SK-N-SH treated with all-trans-retinoic acid at 6 μM for 48 hours (cell line): ENCODE results near the gene TREH.

Experiments
- ATAC-seq: fragments of 200-7000 bp; cut with Tn5 transposase; 3 replicates; pipeline ENCODE4 v1.9.1; 2020; ENCODE audit warnings: mild to moderate bottlenecking, moderate library complexity
- ARNTL ChIP-seq: fragments of 450-650 bp; formaldehyde crosslinking; IDR thresholded peaks from 2 replicates; pipeline ENCODE4 v1.5.0; 2020; ENCODE audit warnings: low read depth, mild to moderate bottlenecking, moderate library complexity, borderline replicate concordance
- BACH2 ChIP-seq: fragments of 250-450 bp; sonication (Bioruptor Pico); IDR thresholded peaks from 2 replicates; pipeline ENCODE4 v1.9.0; 2021; ENCODE audit warnings: mild to moderate bottlenecking, borderline replicate concordance
- CREB5 ChIP-seq: fragments of 250-450 bp; sonication (Bioruptor Pico); IDR thresholded peaks from 2 replicates; pipeline ENCODE4 v1.5.1; 2020; ENCODE audit warnings: low read depth, mild to moderate bottlenecking, moderate library complexity
- CSDC2 ChIP-seq: fragments of 250-450 bp; sonication (Bioruptor Pico); IDR thresholded peaks from 2 replicates; pipeline ENCODE4 v1.5.0; 2020; ENCODE audit warnings: mild to moderate bottlenecking, moderate library complexity
- CSRNP3 ChIP-seq: fragments of 250-450 bp; sonication (Bioruptor Pico); IDR thresholded peaks from 2 replicates; pipeline ENCODE4 v1.5.1; 2021; ENCODE audit warnings: mild to moderate bottlenecking, moderate library complexity
- ESRRG ChIP-seq: fragments of 250-450 bp; sonication (Bioruptor Pico); IDR thresholded peaks from 2 replicates; pipeline ENCODE4 v1.6.1; 2021; ENCODE audit warnings: mild to moderate bottlenecking
- GLIS3 ChIP-seq: fragments of 250-450 bp; sonication (Bioruptor Pico); IDR thresholded peaks from 2 replicates; pipeline ENCODE4 v1.5.0; 2020; ENCODE audit warnings: mild to moderate bottlenecking, moderate library complexity
- ISL1 ChIP-seq: fragments of 250-450 bp; sonication (Bioruptor Pico); IDR thresholded peaks from 2 replicates; pipeline ENCODE4 v2.1.2; 2022; ENCODE audit warnings: mild to moderate bottlenecking, moderate library complexity
- OSR1 ChIP-seq: fragments of 250-450 bp; sonication (Bioruptor Pico); IDR thresholded peaks from 2 replicates; pipeline ENCODE4 v1.8.0; 2022; ENCODE audit warnings: moderate library complexity, mild to moderate bottlenecking, inconsistent platforms
- PATZ1 ChIP-seq: fragments of 250-450 bp; sonication (Bioruptor Pico); IDR thresholded peaks from 2 replicates; pipeline ENCODE4 v1.8.0; 2020; ENCODE audit warnings: mild to moderate bottlenecking, moderate library complexity, borderline replicate concordance
- POU6F1 ChIP-seq: fragments of 250-450 bp; sonication (Bioruptor Pico); IDR thresholded peaks from 2 replicates; pipeline ENCODE4 v1.8.0; 2021; ENCODE audit warnings: low read depth, mild to moderate bottlenecking, moderate library complexity, borderline replicate concordance
- PPARA ChIP-seq: fragments of 250-450 bp; sonication (Bioruptor Pico); IDR thresholded peaks from 2 replicates; pipeline ENCODE4 v1.5.0; 2020; ENCODE audit warnings: mild to moderate bottlenecking, borderline replicate concordance
- RARB ChIP-seq: fragments of 250-450 bp; sonication (Bioruptor Pico); IDR thresholded peaks from 2 replicates; pipeline ENCODE4 v1.8.0; 2021; ENCODE audit warnings: mild to moderate bottlenecking, moderate library complexity
- TCF4 ChIP-seq: fragments of 250-450 bp; sonication (Bioruptor Pico); IDR thresholded peaks from 2 replicates; pipeline ENCODE4 v1.8.0; 2021; ENCODE audit warnings: mild to moderate bottlenecking, moderate library complexity, borderline replicate concordance
- TOX ChIP-seq: fragments of 250-450 bp; sonication (Bioruptor Pico); IDR thresholded peaks from 2 replicates; pipeline ENCODE4 v1.8.0; 2021; ENCODE audit warnings: mild to moderate bottlenecking, moderate library complexity, borderline replicate concordance
- TSHZ2 ChIP-seq: fragments of 250-450 bp; sonication (Bioruptor Pico); IDR thresholded peaks from 2 replicates; pipeline ENCODE4 v1.5.0; 2020; ENCODE audit warnings: mild to moderate bottlenecking, moderate library complexity
- ZC3H10 ChIP-seq: fragments of 250-450 bp; sonication (Bioruptor Pico); IDR thresholded peaks from 2 replicates; pipeline ENCODE4 v1.5.1; 2021; ENCODE audit warnings: mild to moderate bottlenecking, moderate library complexity
- ZFP3 ChIP-seq: fragments of 250-450 bp; sonication (Bioruptor Pico); IDR thresholded peaks from 2 replicates; pipeline ENCODE4 v1.5.0; 2020; ENCODE audit warnings: mild to moderate bottlenecking, moderate library complexity
- ZFP30 ChIP-seq: fragments of 450-650 bp; formaldehyde crosslinking; IDR thresholded peaks from 2 replicates; pipeline ENCODE4 v1.5.0; 2022; ENCODE audit warnings: mild to moderate bottlenecking, moderate library complexity
- ZNF565 ChIP-seq: fragments of 450-650 bp; formaldehyde crosslinking; conservative IDR thresholded peaks from 2 replicates; pipeline ENCODE4 v1.5.0; 2020; ENCODE audit warnings: low read depth, mild to moderate bottlenecking, moderate library complexity
- ZNF70 ChIP-seq: fragments of 450-650 bp; formaldehyde crosslinking; IDR thresholded peaks from 2 replicates; pipeline ENCODE4 v1.5.0; 2020; ENCODE audit warnings: mild to moderate bottlenecking, moderate library complexity
- ZNF8 ChIP-seq: fragments of 450-650 bp; formaldehyde crosslinking; IDR thresholded peaks from 2 replicates; pipeline ENCODE4 v1.5.0; 2020; ENCODE audit warnings: mild to moderate bottlenecking, moderate library complexity

The TREH gene

GRCh38 chr11:118638726-118639125 lies 40.7 kb downstream of the TREH start:
- no peak for TF ChIP-seq ZFP30 (CRISPR knock-in tag)
- no peak for TF ChIP-seq TOX (CRISPR knock-in tag)
- TF ChIP-seq GLIS3 (CRISPR knock-in tag): no peak
- TF ChIP-seq POU6F1 (CRISPR knock-in tag): no peak
- TF ChIP-seq BACH2: no peak
- TF ChIP-seq ISL1 (CRISPR knock-in tag): no peak
- TF ChIP-seq ZNF565 (CRISPR knock-in tag): no peak
- TF ChIP-seq ZFP3 (CRISPR knock-in tag): no peak
- TF ChIP-seq TSHZ2 (CRISPR knock-in tag): no peak
- no peak for ATAC-seq

- TF ChIP-seq BACH2 (no peak), CSRNP3 (CRISPR knock-in tag) (no peak), TSHZ2 (CRISPR knock-in tag) (no peak), CREB5 (CRISPR knock-in tag) (no peak), ZFP30 (CRISPR knock-in tag) (no peak), GLIS3 (CRISPR knock-in tag) (no peak), RARB (CRISPR knock-in tag) (no peak), ZNF8 (CRISPR knock-in tag) (no peak), TOX (CRISPR knock-in tag) (no peak), ARNTL (CRISPR knock-in tag) (no peak), TCF4 (no peak), PPARA (CRISPR knock-in tag) (no peak), ZFP3 (CRISPR knock-in tag) (no peak), PATZ1 (CRISPR knock-in tag) (no peak), ISL1 (CRISPR knock-in tag) (no peak), CSDC2 (CRISPR knock-in tag) (no peak), ZNF70 (CRISPR knock-in tag) (no peak), ZC3H10 (CRISPR knock-in tag) (no peak), OSR1 (CRISPR knock-in tag) (no peak), ESRRG (no peak)
- TF ChIP-seq, all 23 proteins: peak for 0
- ATAC-seq: no peak
These were observed 42.7 kb downstream of the TREH start for GRCh38 chr11:118636569-118637290.
